WTC11 (cell line): Measurements from ENCODE around the gene OTUB1. TPM values are rescaled to one million over a fixed set of nuclear protein-coding genes. Genes with fewer than 3 reads are reported as not detected.

Experiments used
- ATAC-seq: fragments of 200-7000 bp; cut with Tn5 transposase; 2 replicates; pipeline ENCODE4 v1.10.0; 2021; ENCODE audit warnings: mild to moderate bottlenecking, moderate library complexity
- CTCF ChIA-PET: fragments of 300-600 bp; sonication (Branson Sonifier 250); formaldehyde crosslinking; loops from one replicate; lab custom pipeline; 2021; ENCODE audit warnings: antibody characterized with exemption; lab: Charles Lee
- POLR2A ChIA-PET: fragments of 350-600 bp; sonication (Branson Sonifier 250); formaldehyde crosslinking; loops from one replicate; lab custom pipeline; 2021; ENCODE audit warnings: antibody characterized with exemption; lab: Charles Lee
- DNase-seq: peaks from one replicate; pipeline ENCODE4 v3.0.0; 2021; ENCODE audit warnings: low spot score
- H3K27ac Mint-ChIP-seq: 2 replicates; pipeline ENCODE4 v1.8.0; 2021; ENCODE audit warnings: mixed read lengths
- H3K27me3 Mint-ChIP-seq: 2 replicates; pipeline ENCODE4 v1.8.0; 2021; ENCODE audit warnings: low read depth, mild to moderate bottlenecking, moderate library complexity, mixed read lengths
- H3K36me3 Mint-ChIP-seq: 2 replicates; pipeline ENCODE4 v1.8.0; 2021; ENCODE audit warnings: mixed read lengths
- H3K4me1 Mint-ChIP-seq: 2 replicates; pipeline ENCODE4 v1.8.0; 2022; ENCODE audit warnings: mixed read lengths
- H3K4me3 Mint-ChIP-seq: 2 replicates; pipeline ENCODE4 v1.8.0; 2021; ENCODE audit warnings: mild to moderate bottlenecking, moderate library complexity, mixed read lengths
- H3K9me3 Mint-ChIP-seq: 2 replicates; pipeline ENCODE4 v1.8.0; 2021; ENCODE audit warnings: mixed read lengths
- ARID4B ChIP-seq: sonication (generic); formaldehyde crosslinking; IDR thresholded peaks from 2 replicates; pipeline ENCODE4 v1.8.0; 2023; ENCODE audit warnings: missing genetic modification reagents, mild to moderate bottlenecking, borderline replicate concordance
- CBFB ChIP-seq: sonication (generic); formaldehyde crosslinking; IDR thresholded peaks from 2 replicates; pipeline ENCODE4 v1.8.1; 2022; ENCODE audit warnings: mild to moderate bottlenecking, low read depth, missing genetic modification reagents
- FOXK1 ChIP-seq: sonication (generic); formaldehyde crosslinking; IDR thresholded peaks from 2 replicates; pipeline ENCODE4 v1.8.0; 2022; ENCODE audit warnings: mild to moderate bottlenecking, moderate library complexity, missing genetic modification reagents
- GABPB1 ChIP-seq: sonication (generic); formaldehyde crosslinking; IDR thresholded peaks from 2 replicates; pipeline ENCODE4 v1.8.1; 2023; ENCODE audit warnings: mild to moderate bottlenecking, missing genetic modification reagents
- NR2C2 ChIP-seq: sonication (generic); formaldehyde crosslinking; IDR thresholded peaks from 2 replicates; pipeline ENCODE4 v1.8.0; 2022; ENCODE audit warnings: mild to moderate bottlenecking, missing genetic modification reagents
- PRRX2 ChIP-seq: fragments of 250-450 bp; sonication (Bioruptor Pico); IDR thresholded peaks from 2 replicates; pipeline ENCODE4 v1.8.0; 2021; ENCODE audit warnings: mild to moderate bottlenecking
- RORB ChIP-seq: fragments of 250-450 bp; sonication (Bioruptor Pico); IDR thresholded peaks from 2 replicates; pipeline ENCODE4 v1.9.0; 2021; ENCODE audit warnings: mild to moderate bottlenecking
- SOX15 ChIP-seq: fragments of 250-450 bp; sonication (Bioruptor Pico); IDR thresholded peaks from 2 replicates; pipeline ENCODE4 v1.9.0; 2021; ENCODE audit warnings: mild to moderate bottlenecking
- TCF7 ChIP-seq: sonication (generic); formaldehyde crosslinking; IDR thresholded peaks from 2 replicates; pipeline ENCODE4 v1.8.0; 2022; ENCODE audit warnings: mild to moderate bottlenecking, low read depth, missing genetic modification reagents, moderate library complexity
- TEAD4 ChIP-seq: sonication (generic); formaldehyde crosslinking; IDR thresholded peaks from 2 replicates; pipeline ENCODE4 v1.8.0; 2022; ENCODE audit warnings: mild to moderate bottlenecking, missing genetic modification reagents
- ZBTB21 ChIP-seq: sonication (generic); formaldehyde crosslinking; IDR thresholded peaks from 2 replicates; pipeline ENCODE4 v1.8.1; 2023; ENCODE audit warnings: mild to moderate bottlenecking, missing genetic modification reagents, borderline replicate concordance
- ZNF396 ChIP-seq: fragments of 250-450 bp; sonication (Bioruptor Pico); IDR thresholded peaks from 2 replicates; pipeline ENCODE4 v1.8.0; 2021; ENCODE audit warnings: mild to moderate bottlenecking, moderate library complexity, borderline replicate concordance
- total RNA-seq: library from RNA; stranded (reverse); gene quantifications from 3 replicates; pipeline ENCODE4 v1.2.3, GENCODE V29; 2021
- TF ChIP-seq, protein P1 (sequence below): fragments of 200-600 bp; IDR thresholded peaks from 2 replicates; pipeline ENCODE4 v1.8.0; 2022; ENCODE audit warnings: antibody characterized with exemption
- TF ChIP-seq, protein P2 (sequence below): sonication (generic); formaldehyde crosslinking; IDR thresholded peaks from 2 replicates; pipeline ENCODE4 v1.8.0; 2022; ENCODE audit warnings: mild to moderate bottlenecking, missing genetic modification reagents
- TF ChIP-seq, protein P3 (sequence below): sonication (generic); formaldehyde crosslinking; IDR thresholded peaks from 2 replicates; pipeline ENCODE4 v1.8.1; 2023; ENCODE audit warnings: mild to moderate bottlenecking, missing genetic modification reagents
- TF ChIP-seq, protein P4 (sequence below): sonication (generic); formaldehyde crosslinking; IDR thresholded peaks from 2 replicates; pipeline ENCODE4 v1.8.1; 2023; ENCODE audit warnings: mild to moderate bottlenecking, moderate library complexity, missing genetic modification reagents

The OTUB1 gene
- total RNA-seq, 1 experiment from 2014 or later, result 112 TPM

- CTCF ChIA-PET, result interaction anchor here (1.3 to 2.9 kb wide), 3 partner anchors 11 to 39 kb away, joined by 5 to 10 read pairs (median 9); no protein-coding TSS in a partner anchor
- Mint-ChIP-seq H3K9me3 (no peaks in the 10 kb centered on the region), H3K4me1 (peaks cover 13% of the 10 kb centered on the region), H3K4me3 (no peak overlapping the region), H3K27me3 (peaks cover 93% of the 10 kb centered on the region), H3K36me3 (no peaks in the 10 kb centered on the region), H3K27ac (no peak overlapping the region)
- ATAC-seq (no peak), DNase-seq (no peak)
- TF ChIP-seq PRRX2 (CRISPR knock-in tag) (no peak), SOX15 (CRISPR knock-in tag) (no peak), NR2C2 (no peak), GABPB1 (CRISPR knock-in tag) (no peak)
- POLR2A ChIA-PET, result interaction anchor here (0.5 to 0.6 kb wide), 2 partner anchors 15 to 231 kb away, joined by 3 read pairs; no protein-coding TSS in a partner anchor
Observed at GRCh38 chr11:64039012-64039665, 52.9 kb downstream of the OTUB1 start.

GRCh38 chr11:64040684-64041322 is 54.6 kb downstream of the OTUB1 start:
- peaks cover 3% of the 10 kb centered on the region; the same call in 1 of the 2 replicates for H3K4me1 Mint-ChIP-seq
- POLR2A ChIA-PET, result interaction anchor here (0.6 to 1.2 kb wide), 2 partner anchors 13 to 1512 kb away, joined by 3 read pairs; no protein-coding TSS in a partner anchor
- TF ChIP-seq CBFB (CRISPR knock-in tag), result no peak
- TF ChIP-seq NR2C2, result peak; percentile 49; the same call in 1 of the 2 replicates
- TF ChIP-seq FOXK1 (CRISPR knock-in tag), result no peak
- TF ChIP-seq ZBTB21 (CRISPR knock-in tag), result no peak
- no peak for TF ChIP-seq RORB (CRISPR knock-in tag)
- TF ChIP-seq, protein P1, sequence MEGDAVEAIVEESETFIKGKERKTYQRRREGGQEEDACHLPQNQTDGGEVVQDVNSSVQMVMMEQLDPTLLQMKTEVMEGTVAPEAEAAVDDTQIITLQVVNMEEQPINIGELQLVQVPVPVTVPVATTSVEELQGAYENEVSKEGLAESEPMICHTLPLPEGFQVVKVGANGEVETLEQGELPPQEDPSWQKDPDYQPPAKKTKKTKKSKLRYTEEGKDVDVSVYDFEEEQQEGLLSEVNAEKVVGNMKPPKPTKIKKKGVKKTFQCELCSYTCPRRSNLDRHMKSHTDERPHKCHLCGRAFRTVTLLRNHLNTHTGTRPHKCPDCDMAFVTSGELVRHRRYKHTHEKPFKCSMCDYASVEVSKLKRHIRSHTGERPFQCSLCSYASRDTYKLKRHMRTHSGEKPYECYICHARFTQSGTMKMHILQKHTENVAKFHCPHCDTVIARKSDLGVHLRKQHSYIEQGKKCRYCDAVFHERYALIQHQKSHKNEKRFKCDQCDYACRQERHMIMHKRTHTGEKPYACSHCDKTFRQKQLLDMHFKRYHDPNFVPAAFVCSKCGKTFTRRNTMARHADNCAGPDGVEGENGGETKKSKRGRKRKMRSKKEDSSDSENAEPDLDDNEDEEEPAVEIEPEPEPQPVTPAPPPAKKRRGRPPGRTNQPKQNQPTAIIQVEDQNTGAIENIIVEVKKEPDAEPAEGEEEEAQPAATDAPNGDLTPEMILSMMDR, result peak; percentile 35
- TF ChIP-seq ZNF396, result no peak
- TF ChIP-seq, protein P2, sequence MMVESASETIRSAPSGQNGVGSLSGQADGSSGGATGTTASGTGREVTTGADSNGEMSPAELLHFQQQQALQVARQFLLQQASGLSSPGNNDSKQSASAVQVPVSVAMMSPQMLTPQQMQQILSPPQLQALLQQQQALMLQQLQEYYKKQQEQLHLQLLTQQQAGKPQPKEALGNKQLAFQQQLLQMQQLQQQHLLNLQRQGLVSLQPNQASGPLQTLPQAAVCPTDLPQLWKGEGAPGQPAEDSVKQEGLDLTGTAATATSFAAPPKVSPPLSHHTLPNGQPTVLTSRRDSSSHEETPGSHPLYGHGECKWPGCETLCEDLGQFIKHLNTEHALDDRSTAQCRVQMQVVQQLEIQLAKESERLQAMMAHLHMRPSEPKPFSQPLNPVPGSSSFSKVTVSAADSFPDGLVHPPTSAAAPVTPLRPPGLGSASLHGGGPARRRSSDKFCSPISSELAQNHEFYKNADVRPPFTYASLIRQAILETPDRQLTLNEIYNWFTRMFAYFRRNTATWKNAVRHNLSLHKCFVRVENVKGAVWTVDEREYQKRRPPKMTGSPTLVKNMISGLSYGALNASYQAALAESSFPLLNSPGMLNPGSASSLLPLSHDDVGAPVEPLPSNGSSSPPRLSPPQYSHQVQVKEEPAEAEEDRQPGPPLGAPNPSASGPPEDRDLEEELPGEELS (CRISPR knock-in tag), result no peak
- TF ChIP-seq, all 79 proteins: peak for 2
- peak; percentile 72 for DNase-seq
- Mint-ChIP-seq H3K4me3 (no peak overlapping the region), H3K27me3 (peaks cover 97% of the 10 kb centered on the region), H3K36me3 (no peaks in the 10 kb centered on the region), H3K9me3 (no peaks in the 10 kb centered on the region), H3K27ac (no peak overlapping the region)
- peak; percentile 72 for ATAC-seq
- CTCF ChIA-PET, result interaction anchor here (0.6 to 2.9 kb wide), 40 partner anchors 8 to 274 kb away, joined by 3 to 23 read pairs (median 5); partner anchors contain the start of gene STIP1

- ATAC-seq (no peak), DNase-seq (no peak)
- peaks cover 100% of the 10 kb centered on the region for H3K27me3 Mint-ChIP-seq
- peaks cover 3% of the 10 kb centered on the region; the same call in 1 of the 2 replicates for H3K4me1 Mint-ChIP-seq
- TF ChIP-seq ARID4B (CRISPR knock-in tag) (no peak), TEAD4 (no peak), TCF7 (CRISPR knock-in tag) (no peak)
- TF ChIP-seq, protein P3, sequence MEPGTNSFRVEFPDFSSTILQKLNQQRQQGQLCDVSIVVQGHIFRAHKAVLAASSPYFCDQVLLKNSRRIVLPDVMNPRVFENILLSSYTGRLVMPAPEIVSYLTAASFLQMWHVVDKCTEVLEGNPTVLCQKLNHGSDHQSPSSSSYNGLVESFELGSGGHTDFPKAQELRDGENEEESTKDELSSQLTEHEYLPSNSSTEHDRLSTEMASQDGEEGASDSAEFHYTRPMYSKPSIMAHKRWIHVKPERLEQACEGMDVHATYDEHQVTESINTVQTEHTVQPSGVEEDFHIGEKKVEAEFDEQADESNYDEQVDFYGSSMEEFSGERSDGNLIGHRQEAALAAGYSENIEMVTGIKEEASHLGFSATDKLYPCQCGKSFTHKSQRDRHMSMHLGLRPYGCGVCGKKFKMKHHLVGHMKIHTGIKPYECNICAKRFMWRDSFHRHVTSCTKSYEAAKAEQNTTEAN (CRISPR knock-in tag), result no peak
- TF ChIP-seq, protein P4, sequence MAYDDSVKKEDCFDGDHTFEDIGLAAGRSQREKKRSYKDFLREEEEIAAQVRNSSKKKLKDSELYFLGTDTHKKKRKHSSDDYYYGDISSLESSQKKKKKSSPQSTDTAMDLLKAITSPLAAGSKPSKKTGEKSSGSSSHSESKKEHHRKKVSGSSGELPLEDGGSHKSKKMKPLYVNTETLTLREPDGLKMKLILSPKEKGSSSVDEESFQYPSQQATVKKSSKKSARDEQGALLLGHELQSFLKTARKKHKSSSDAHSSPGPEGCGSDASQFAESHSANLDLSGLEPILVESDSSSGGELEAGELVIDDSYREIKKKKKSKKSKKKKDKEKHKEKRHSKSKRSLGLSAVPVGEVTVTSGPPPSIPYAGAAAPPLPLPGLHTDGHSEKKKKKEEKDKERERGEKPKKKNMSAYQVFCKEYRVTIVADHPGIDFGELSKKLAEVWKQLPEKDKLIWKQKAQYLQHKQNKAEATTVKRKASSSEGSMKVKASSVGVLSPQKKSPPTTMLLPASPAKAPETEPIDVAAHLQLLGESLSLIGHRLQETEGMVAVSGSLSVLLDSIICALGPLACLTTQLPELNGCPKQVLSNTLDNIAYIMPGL (CRISPR knock-in tag), result no peak
- CTCF ChIA-PET, result interaction anchor here (0.9 to 2.9 kb wide), 19 partner anchors 9 to 107 kb away, joined by 3 to 23 read pairs (median 5); no protein-coding TSS in a partner anchor
- no peak overlapping the region for H3K27ac Mint-ChIP-seq
- no peaks in the 10 kb centered on the region for H3K9me3 Mint-ChIP-seq
- POLR2A ChIA-PET, result interaction anchor here (1.2 kb wide), 1 partner anchor 12 kb away, joined by 3 read pairs; no protein-coding TSS in a partner anchor
- no peaks in the 10 kb centered on the region for H3K36me3 Mint-ChIP-seq
- no peak overlapping the region for H3K4me3 Mint-ChIP-seq
Observed at GRCh38 chr11:64041846-64042245, 55.6 kb downstream of the OTUB1 start.
